Measurements from ENCODE around the gene ACYP2. TPM values are rescaled to one million over a fixed set of nuclear protein-coding genes. Genes with fewer than 3 reads are reported as not detected.
"Not testable (repeated sequence)": the region's sequence is repeated elsewhere in the genome, so short reads cannot be mapped to it uniquely, and the experiment has no call there.

The ACYP2 gene
- total RNA-seq, 1 donor from 2014 or later, result 9.0 TPM

DNA sequence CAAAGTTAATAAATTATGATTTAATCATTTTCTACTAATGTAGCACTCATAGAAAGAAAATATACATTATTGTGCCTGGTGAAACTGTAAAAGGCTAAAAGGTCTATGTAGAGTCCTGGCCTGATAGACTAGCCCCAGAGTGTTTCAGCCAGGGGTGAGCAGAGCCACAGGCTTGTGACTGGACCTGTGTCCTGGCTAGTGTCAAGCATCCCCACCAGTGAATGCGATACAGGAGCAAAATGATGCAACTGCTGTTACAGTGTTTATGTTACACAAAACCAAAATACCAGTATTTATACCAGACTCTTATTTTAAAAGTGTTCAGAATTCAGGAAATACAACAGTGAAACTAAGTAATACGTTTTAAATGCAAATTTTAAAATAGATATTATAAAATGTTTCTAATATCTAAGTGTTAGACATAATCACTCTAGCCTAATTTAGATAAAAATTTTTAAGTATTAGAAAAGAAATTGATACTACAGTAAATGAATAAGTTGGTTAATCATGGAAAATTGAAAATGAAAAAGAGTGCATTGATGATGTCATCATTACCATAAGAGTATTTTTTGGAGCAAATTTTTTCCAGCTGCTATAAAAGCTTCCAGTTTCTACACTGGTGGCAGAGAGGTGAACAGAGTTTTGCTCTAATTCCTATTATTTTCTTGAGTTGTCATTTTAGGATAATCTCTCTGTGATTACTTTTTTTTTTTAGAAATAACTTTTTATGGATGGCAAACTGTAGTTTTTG is 146.8 kb downstream of the ACYP2 start:
- Histone ChIP-seq H3K27me3 (ENCODE audit: control insufficient read depth, insufficient read depth, low read length) (no peaks in the 10 kb centered on the region), H3K36me3 (ENCODE audit: control insufficient read depth, insufficient read depth, low read length) (no peaks in the 10 kb centered on the region), H3K4me3 (ENCODE audit: low read depth, low read length) (no peak overlapping the region)
- no peak for FAIRE-seq
- TF ChIP-seq, protein P1, sequence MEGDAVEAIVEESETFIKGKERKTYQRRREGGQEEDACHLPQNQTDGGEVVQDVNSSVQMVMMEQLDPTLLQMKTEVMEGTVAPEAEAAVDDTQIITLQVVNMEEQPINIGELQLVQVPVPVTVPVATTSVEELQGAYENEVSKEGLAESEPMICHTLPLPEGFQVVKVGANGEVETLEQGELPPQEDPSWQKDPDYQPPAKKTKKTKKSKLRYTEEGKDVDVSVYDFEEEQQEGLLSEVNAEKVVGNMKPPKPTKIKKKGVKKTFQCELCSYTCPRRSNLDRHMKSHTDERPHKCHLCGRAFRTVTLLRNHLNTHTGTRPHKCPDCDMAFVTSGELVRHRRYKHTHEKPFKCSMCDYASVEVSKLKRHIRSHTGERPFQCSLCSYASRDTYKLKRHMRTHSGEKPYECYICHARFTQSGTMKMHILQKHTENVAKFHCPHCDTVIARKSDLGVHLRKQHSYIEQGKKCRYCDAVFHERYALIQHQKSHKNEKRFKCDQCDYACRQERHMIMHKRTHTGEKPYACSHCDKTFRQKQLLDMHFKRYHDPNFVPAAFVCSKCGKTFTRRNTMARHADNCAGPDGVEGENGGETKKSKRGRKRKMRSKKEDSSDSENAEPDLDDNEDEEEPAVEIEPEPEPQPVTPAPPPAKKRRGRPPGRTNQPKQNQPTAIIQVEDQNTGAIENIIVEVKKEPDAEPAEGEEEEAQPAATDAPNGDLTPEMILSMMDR (IDR thresholded peaks at IDR 0.05; ENCODE audit: insufficient read depth, low read length, severe bottlenecking), result no peak
- DNase-seq (ENCODE audit: low read depth), result no peak

DNA sequence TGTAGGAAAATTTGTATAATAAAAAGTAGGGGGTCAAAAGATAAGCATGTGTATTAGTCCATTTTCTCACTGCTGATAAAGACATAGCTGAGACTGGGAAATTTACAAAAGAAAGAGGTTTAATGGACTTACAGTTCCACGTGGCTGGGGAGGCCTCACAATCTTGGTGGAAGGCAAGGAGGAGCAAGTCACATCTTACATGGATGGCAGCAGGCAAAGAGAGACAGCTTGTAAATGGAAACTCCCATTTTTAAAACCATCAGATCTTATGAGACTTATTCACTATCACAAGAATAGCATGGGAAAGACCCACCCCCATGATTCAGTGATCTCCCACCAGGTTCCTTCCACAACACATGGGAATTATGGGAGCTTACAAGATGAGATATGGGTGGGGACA is 149.7 kb downstream of the ACYP2 start:
- not testable (repeated sequence) for DNase-seq (ENCODE audit: low read depth); FAIRE-seq; H3K27me3 ChIP-seq (ENCODE audit: control insufficient read depth, insufficient read depth, low read length); H3K4me3 ChIP-seq (ENCODE audit: low read depth, low read length); H3K36me3 ChIP-seq (ENCODE audit: control insufficient read depth, insufficient read depth, low read length)

DNA sequence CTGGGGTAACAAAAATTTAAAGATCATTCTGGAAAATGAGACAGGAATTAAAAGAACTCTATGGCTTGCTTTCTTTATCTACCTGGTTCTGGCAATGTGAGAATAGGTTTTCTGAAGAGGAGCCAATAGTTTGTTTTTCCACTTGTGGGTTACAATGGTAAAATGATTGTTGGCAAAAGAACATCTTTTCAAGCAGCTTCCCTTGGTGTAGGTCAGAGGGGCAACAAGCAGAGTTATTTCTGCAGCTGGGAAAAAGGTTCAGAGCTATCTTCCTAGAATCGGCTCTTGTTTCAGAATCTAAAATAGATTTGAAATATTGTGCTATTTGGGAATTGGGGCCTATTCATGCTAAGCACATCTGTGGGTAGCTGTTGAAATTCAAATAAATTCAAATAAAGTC is 152.2 kb downstream of the ACYP2 start:
- Histone ChIP-seq H3K4me3 (ENCODE audit: low read depth, low read length) (no peak overlapping the region), H3K27me3 (ENCODE audit: control insufficient read depth, insufficient read depth, low read length) (no peaks in the 10 kb centered on the region), H3K36me3 (ENCODE audit: control insufficient read depth, insufficient read depth, low read length) (no peaks in the 10 kb centered on the region)
- DNase-seq (ENCODE audit: low read depth) (no peak), FAIRE-seq (no peak)
- TF ChIP-seq, protein P1 (IDR thresholded peaks at IDR 0.05; ENCODE audit: insufficient read depth, low read length, severe bottlenecking), result no peak

DNA sequence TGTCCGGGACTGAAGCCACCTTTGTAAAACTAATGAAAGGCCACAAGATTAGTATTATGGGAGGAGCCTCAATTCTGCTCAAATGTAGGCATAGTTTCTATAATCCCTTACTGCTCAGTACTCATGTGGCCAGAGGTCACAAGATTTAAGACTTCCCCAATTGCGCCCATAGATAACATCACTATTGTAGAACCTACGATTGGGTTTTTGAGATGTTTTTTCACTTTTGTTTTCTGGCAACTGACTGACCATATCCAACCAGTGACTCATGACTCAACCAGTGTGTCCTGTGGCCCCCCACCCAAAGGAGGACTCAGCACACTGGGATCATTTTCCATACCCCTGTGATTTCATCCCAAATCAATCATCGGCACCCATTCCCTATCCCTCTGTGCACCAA is 155.8 kb downstream of the ACYP2 start:
- TF ChIP-seq, protein P1 (IDR thresholded peaks at IDR 0.05; ENCODE audit: insufficient read depth, low read length, severe bottlenecking), result no peak
- H3K36me3 ChIP-seq (ENCODE audit: control insufficient read depth, insufficient read depth, low read length), result no peaks in the 10 kb centered on the region
- H3K27me3 ChIP-seq (ENCODE audit: control insufficient read depth, insufficient read depth, low read length), result no peaks in the 10 kb centered on the region
- no peak overlapping the region for H3K4me3 ChIP-seq (ENCODE audit: low read depth, low read length)
- FAIRE-seq, result no peak
- no peak for DNase-seq (ENCODE audit: low read depth)

DNA sequence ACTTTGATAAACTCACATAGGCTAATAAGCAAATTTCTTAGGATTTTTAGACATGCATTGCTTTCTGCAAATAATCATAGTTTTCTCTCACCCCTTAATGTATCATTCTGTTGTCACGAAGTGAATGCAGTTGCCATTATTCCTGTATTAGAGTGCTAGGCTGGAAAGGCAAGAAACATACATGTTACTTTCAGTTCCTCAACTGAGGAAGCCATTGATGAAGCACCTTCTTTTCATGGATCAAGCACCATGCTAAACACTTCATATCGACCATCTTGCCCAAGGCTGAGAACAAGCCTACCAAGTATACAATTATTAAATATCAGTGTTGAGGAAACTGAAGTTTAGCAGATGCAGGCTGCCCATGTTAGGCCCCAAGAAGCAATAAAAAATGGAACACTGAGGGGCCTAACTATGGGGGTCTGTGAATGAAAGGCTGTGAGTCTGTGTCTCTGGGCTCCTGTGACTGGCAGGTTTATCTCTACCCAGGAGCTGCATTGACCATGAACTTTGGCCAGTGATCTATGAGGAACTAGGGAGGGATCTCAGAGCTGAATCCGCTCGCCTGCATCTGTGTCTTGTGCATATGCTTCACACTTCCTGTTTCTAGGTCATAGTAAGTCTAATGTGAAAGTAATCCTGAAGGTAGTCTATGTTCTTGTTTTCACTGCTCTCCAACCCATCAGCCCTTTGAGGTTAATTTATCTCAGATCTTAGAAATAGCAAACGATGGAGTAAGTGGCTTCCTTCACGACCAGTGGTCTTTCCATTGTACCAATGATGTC is 156.6 kb downstream of the ACYP2 start:
- Histone ChIP-seq H3K36me3 (ENCODE audit: control insufficient read depth, insufficient read depth, low read length) (no peaks in the 10 kb centered on the region), H3K27me3 (ENCODE audit: control insufficient read depth, insufficient read depth, low read length) (no peaks in the 10 kb centered on the region), H3K4me3 (ENCODE audit: low read depth, low read length) (no peak overlapping the region)
- DNase-seq (ENCODE audit: low read depth) (no peak), FAIRE-seq (no peak)
- TF ChIP-seq, protein P1 (IDR thresholded peaks at IDR 0.05; ENCODE audit: insufficient read depth, low read length, severe bottlenecking), result no peak

DNA sequence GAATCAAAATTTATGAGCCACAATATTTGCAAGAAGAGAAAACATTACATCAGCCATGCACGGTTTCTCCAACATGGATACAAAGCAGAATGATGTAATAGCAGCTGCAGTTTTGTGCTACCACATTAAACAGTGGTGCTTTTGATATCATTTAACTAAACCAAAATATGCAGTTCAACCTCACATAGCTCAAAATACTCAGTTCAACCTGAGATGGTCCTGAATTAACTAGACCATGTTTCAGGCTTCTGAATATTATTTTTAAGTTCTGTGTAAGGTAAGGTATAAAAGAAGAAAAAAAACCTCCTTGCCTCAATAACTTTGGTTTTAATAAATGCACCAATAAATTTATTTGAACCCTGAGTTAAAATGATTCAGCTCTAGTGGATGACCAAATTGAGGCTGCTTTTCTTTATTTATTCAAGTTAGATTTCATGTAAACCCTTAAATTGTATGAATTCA is 159.4 kb downstream of the ACYP2 start:
- TF ChIP-seq, protein P1 (IDR thresholded peaks at IDR 0.05; ENCODE audit: insufficient read depth, low read length, severe bottlenecking), result no peak
- FAIRE-seq (no peak), DNase-seq (ENCODE audit: low read depth) (no peak)
- Histone ChIP-seq H3K4me3 (ENCODE audit: low read depth, low read length) (no peak overlapping the region), H3K36me3 (ENCODE audit: control insufficient read depth, insufficient read depth, low read length) (no peaks in the 10 kb centered on the region), H3K27me3 (ENCODE audit: control insufficient read depth, insufficient read depth, low read length) (no peaks in the 10 kb centered on the region)

All from bronchial epithelial cell (primary cell).